Measurements from ENCODE around the gene SIDT2.

The SIDT2 gene

DNA sequence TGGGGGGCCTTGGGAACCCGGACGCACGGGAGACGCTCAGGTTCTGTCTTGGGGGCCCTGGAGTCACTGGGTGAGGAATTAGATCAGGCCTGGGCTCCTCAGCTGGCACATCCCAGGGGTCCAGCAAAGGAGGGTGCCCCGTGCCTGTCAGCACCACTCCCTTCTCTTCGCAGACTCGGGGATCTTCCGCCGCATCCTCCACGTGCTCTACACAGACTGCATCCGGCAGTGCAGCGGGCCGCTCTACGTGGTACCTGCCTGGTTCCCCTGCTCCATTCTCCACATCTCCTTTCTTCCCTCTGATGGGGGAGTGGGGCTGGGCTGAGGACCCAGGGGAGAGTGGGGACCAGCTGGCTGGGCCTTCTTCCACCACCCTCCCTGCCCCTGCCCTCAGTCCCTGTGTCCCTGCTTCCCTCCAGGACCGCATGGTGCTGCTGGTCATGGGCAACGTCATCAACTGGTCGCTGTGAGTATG is 13.9 kb downstream of the SIDT2 start (continued):
- TF ChIP-seq, protein P1, sequence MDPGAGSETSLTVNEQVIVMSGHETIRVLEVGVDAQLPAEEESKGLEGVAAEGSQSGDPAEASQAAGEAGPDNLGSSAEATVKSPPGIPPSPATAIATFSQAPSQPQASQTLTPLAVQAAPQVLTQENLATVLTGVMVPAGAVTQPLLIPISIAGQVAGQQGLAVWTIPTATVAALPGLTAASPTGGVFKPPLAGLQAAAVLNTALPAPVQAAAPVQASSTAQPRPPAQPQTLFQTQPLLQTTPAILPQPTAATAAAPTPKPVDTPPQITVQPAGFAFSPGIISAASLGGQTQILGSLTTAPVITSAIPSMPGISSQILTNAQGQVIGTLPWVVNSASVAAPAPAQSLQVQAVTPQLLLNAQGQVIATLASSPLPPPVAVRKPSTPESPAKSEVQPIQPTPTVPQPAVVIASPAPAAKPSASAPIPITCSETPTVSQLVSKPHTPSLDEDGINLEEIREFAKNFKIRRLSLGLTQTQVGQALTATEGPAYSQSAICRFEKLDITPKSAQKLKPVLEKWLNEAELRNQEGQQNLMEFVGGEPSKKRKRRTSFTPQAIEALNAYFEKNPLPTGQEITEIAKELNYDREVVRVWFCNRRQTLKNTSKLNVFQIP (CRISPR knock-in tag; IDR thresholded peaks at IDR 0.05; ENCODE audit: borderline replicate concordance, low read depth) = no peak

DNA sequence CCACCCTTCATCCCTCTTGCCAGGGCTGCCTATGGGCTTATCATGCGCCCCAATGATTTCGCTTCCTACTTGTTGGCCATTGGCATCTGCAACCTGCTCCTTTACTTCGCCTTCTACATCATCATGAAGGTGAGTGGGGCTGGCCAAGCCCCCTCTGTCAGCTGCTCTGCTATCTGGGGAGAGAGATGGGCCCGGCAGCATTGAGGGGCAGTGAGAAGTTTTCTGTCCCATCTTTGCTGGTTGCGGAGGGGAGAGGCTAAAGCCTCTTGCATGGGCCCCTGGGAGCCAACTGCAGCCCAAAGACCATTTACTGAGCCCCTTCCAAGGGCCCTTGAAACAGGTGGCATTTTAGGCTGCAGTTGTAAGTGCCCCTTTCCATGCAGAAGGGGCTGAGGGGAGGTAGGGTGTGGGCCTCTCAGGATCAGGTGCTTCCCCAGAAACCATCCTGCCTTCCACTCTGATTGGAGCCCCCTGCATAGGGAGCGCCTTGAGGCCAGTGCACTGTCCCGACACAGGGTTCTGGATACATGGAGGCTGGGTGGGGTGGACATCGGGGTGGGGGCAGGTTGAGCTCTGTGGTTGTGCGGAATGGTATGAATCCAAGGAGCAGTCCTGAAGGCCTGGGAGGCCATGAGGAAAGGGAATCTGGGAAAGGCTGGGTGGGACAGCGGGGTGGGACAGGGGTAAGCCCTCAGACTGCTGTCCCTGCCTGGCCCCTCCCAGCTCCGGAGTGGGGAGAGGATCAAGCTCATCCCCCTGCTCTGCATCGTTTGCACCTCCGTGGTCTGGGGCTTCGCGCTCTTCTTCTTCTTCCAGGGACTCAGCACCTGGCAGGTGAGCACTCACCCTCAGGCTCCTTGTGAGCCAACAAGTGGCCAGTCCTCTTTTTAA is 14.8 kb downstream of the SIDT2 start:
- no peak for ATAC-seq
- TF ChIP-seq ESRRG (CRISPR knock-in tag; IDR thresholded peaks at IDR 0.05) (no peak), GLIS3 (CRISPR knock-in tag; IDR thresholded peaks at IDR 0.05) (no peak), CSDC2 (CRISPR knock-in tag; IDR thresholded peaks at IDR 0.05) (no peak), ZC3H10 (CRISPR knock-in tag; IDR thresholded peaks at IDR 0.05) (no peak), SNAI2 (CRISPR knock-in tag; IDR thresholded peaks at IDR 0.05) (no peak)
- TF ChIP-seq, protein P2, sequence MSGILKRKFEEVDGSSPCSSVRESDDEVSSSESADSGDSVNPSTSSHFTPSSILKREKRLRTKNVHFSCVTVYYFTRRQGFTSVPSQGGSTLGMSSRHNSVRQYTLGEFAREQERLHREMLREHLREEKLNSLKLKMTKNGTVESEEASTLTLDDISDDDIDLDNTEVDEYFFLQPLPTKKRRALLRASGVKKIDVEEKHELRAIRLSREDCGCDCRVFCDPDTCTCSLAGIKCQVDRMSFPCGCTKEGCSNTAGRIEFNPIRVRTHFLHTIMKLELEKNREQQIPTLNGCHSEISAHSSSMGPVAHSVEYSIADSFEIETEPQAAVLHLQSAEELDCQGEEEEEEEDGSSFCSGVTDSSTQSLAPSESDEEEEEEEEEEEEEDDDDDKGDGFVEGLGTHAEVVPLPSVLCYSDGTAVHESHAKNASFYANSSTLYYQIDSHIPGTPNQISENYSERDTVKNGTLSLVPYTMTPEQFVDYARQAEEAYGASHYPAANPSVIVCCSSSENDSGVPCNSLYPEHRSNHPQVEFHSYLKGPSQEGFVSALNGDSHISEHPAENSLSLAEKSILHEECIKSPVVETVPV (CRISPR knock-in tag; IDR thresholded peaks at IDR 0.05) = no peak
- TF ChIP-seq, protein P3, sequence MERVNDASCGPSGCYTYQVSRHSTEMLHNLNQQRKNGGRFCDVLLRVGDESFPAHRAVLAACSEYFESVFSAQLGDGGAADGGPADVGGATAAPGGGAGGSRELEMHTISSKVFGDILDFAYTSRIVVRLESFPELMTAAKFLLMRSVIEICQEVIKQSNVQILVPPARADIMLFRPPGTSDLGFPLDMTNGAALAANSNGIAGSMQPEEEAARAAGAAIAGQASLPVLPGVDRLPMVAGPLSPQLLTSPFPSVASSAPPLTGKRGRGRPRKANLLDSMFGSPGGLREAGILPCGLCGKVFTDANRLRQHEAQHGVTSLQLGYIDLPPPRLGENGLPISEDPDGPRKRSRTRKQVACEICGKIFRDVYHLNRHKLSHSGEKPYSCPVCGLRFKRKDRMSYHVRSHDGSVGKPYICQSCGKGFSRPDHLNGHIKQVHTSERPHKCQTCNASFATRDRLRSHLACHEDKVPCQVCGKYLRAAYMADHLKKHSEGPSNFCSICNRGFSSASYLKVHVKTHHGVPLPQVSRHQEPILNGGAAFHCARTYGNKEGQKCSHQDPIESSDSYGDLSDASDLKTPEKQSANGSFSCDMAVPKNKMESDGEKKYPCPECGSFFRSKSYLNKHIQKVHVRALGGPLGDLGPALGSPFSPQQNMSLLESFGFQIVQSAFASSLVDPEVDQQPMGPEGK (CRISPR knock-in tag; IDR thresholded peaks at IDR 0.05; ENCODE audit: borderline replicate concordance) = no peak

- TF ChIP-seq, protein P3 (CRISPR knock-in tag; IDR thresholded peaks at IDR 0.05; ENCODE audit: borderline replicate concordance) = no peak
- TF ChIP-seq ESRRG (CRISPR knock-in tag; IDR thresholded peaks at IDR 0.05) (no peak), ARNTL (CRISPR knock-in tag; IDR thresholded peaks at IDR 0.05; ENCODE audit: borderline replicate concordance, low read depth) (no peak), ZNF565 (CRISPR knock-in tag; conservative IDR thresholded peaks at IDR 0.05; ENCODE audit: low read depth) (no peak), TOX (CRISPR knock-in tag; IDR thresholded peaks at IDR 0.05; ENCODE audit: borderline replicate concordance) (no peak), RARB (CRISPR knock-in tag; IDR thresholded peaks at IDR 0.05) (no peak), ZNF8 (CRISPR knock-in tag; IDR thresholded peaks at IDR 0.05) (no peak), CSDC2 (CRISPR knock-in tag; IDR thresholded peaks at IDR 0.05) (no peak), ZFP30 (CRISPR knock-in tag; IDR thresholded peaks at IDR 0.05) (no peak), ZFP3 (CRISPR knock-in tag; IDR thresholded peaks at IDR 0.05) (no peak)
- no peak for ATAC-seq
These were observed 15.7 kb downstream of the SIDT2 start for GRCh38 chr11:117194267-117194666.

- no peak for ATAC-seq
- no peak for TF ChIP-seq ISL1 (CRISPR knock-in tag; IDR thresholded peaks at IDR 0.05)
- no peak for TF ChIP-seq GLIS3 (CRISPR knock-in tag; IDR thresholded peaks at IDR 0.05)
- no peak for TF ChIP-seq ZNF8 (CRISPR knock-in tag; IDR thresholded peaks at IDR 0.05)
- TF ChIP-seq, protein P3 (CRISPR knock-in tag; IDR thresholded peaks at IDR 0.05; ENCODE audit: borderline replicate concordance) = no peak
- TF ChIP-seq PPARA (CRISPR knock-in tag; IDR thresholded peaks at IDR 0.05; ENCODE audit: borderline replicate concordance) = no peak
- TF ChIP-seq ZNF565 (CRISPR knock-in tag; conservative IDR thresholded peaks at IDR 0.05; ENCODE audit: low read depth) = no peak
- TF ChIP-seq TSHZ2 (CRISPR knock-in tag; IDR thresholded peaks at IDR 0.05) = no peak
- TF ChIP-seq CREB5 (CRISPR knock-in tag; IDR thresholded peaks at IDR 0.05; ENCODE audit: low read depth) = no peak
- TF ChIP-seq RARB (CRISPR knock-in tag; IDR thresholded peaks at IDR 0.05) = no peak
- no peak for TF ChIP-seq OSR1 (CRISPR knock-in tag; IDR thresholded peaks at IDR 0.05)
- TF ChIP-seq TCF4 (CRISPR knock-in tag; IDR thresholded peaks at IDR 0.05; ENCODE audit: borderline replicate concordance) = no peak
- TF ChIP-seq ZFP30 (CRISPR knock-in tag; IDR thresholded peaks at IDR 0.05) = no peak
- no peak for TF ChIP-seq ZFP3 (CRISPR knock-in tag; IDR thresholded peaks at IDR 0.05)
- no peak for TF ChIP-seq CSDC2 (CRISPR knock-in tag; IDR thresholded peaks at IDR 0.05)
- no peak for TF ChIP-seq SNAI2 (CRISPR knock-in tag; IDR thresholded peaks at IDR 0.05)
- no peak for TF ChIP-seq ZNF70 (CRISPR knock-in tag; IDR thresholded peaks at IDR 0.05)
These were observed 16.7 kb downstream of the SIDT2 start for GRCh38 chr11:117195258-117195657.

All from SK-N-SH treated with all-trans-retinoic acid at 6 μM for 48 hours (cell line).